ENCODE measurements around the gene RBM26. TPM values are rescaled to one million over a fixed set of nuclear protein-coding genes. Genes with fewer than 3 reads are reported as not detected.

The RBM26 gene
- total and polyA plus RNA-seq, 4 donors, result 6.4 to 18.4 (median 12.3) TPM

GRCh38 chr13:79386125-79386826 lies 19.8 kb downstream of the RBM26 start:
- H3K9ac ChIP-seq (ENCODE audit: low read depth in 1 of 2, low read length in 2 of 2), result no peak overlapping the region
- 82% methylated on average over 1 of the region's 1 CpG for WGBS
- no peak overlapping the region for H3K27ac ChIP-seq (ENCODE audit: low read depth in 1 of 2, low read length in 2 of 2)

DNA sequence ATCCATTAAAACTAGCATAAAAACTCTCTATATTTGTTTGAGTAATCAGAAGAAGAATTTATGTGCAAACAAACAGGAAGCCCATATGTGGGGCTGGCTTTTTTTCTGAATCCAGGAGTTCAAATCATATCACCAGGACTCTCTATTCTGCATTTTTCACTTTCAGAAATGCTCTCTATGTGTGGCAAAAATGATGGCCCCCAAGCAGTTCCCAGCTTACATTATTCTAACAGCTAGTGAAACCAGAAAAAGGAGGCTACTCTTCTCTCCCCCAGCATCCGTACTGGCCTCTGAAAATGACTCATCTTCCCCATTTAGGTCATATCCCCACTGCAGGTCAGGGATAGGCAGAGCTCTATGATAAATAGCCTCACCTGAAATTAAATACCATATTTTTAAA lies 20.4 kb downstream of the RBM26 start:
- no peak overlapping the region for H3K9ac ChIP-seq (ENCODE audit: low read depth in 1 of 2, low read length in 2 of 2)
- no peaks in the 10 kb centered on the region for H3K9me3 ChIP-seq (ENCODE audit: control insufficient read depth in 4 of 4, low read length in 3 of 4)
- no peak overlapping the region for H3K4me3 ChIP-seq (ENCODE audit: low read depth in 1 of 3, low read length in 3 of 3)
- 58% methylated on average over 1 of the region's 1 CpG for WGBS
- H3K4me1 ChIP-seq (ENCODE audit: control insufficient read depth in 4 of 4, insufficient read depth in 4 of 4, low read length in 3 of 4), result peaks cover 0 to 7% (median 2%) of the 10 kb centered on the region in 4 donors
- no peak for DNase-seq (ENCODE audit: low spot score)
- TF ChIP-seq MAX (IDR thresholded peaks at IDR 0.05) (no peak), TAF1 (conservative IDR thresholded peaks at IDR 0.05) (no peak), CTCF (IDR thresholded peaks at IDR 0.05; ENCODE audit: low read depth, low read length, missing input control) (no peak), EGR1 (IDR thresholded peaks at IDR 0.05; ENCODE audit: low read depth in 2 of 2) (no peak), FOXA1 (IDR thresholded peaks at IDR 0.05) (no peak), GABPA (IDR thresholded peaks at IDR 0.05 in 1 of 2, conservative IDR thresholded peaks at IDR 0.05 in 1 of 2) (no peak), RAD21 (IDR thresholded peaks at IDR 0.05) (no peak)
- no peaks in the 10 kb centered on the region for H3K27me3 ChIP-seq (ENCODE audit: control insufficient read depth in 4 of 4, insufficient read depth in 4 of 4, low read length in 3 of 4)
- no peak overlapping the region for H3K27ac ChIP-seq (ENCODE audit: low read depth in 1 of 2, low read length in 2 of 2)
- no peaks in the 10 kb centered on the region for H3K36me3 ChIP-seq (ENCODE audit: control insufficient read depth in 4 of 4, insufficient read depth in 3 of 4, low read depth in 1 of 4, low read length in 3 of 4)

More at GRCh38 chr13:79386125-79386826, 19.8 kb downstream of the RBM26 start:
- Histone ChIP-seq H3K36me3 (ENCODE audit: control insufficient read depth in 4 of 4, insufficient read depth in 3 of 4, low read depth in 1 of 4, low read length in 3 of 4) (no peaks in the 10 kb centered on the region), H3K4me3 (ENCODE audit: low read depth in 1 of 3, low read length in 3 of 3) (no peak overlapping the region), H3K27me3 (ENCODE audit: control insufficient read depth in 4 of 4, insufficient read depth in 4 of 4, low read length in 3 of 4) (no peaks in the 10 kb centered on the region), H3K4me1 (ENCODE audit: control insufficient read depth in 4 of 4, insufficient read depth in 4 of 4, low read length in 3 of 4) (peaks cover 0 to 7% (median 2%) of the 10 kb centered on the region in 4 donors), H3K9me3 (ENCODE audit: control insufficient read depth in 4 of 4, low read length in 3 of 4) (no peaks in the 10 kb centered on the region)
- no peak for DNase-seq (ENCODE audit: low spot score)
- no peak for TF ChIP-seq NR2F2 (IDR thresholded peaks at IDR 0.05)
- no peak for TF ChIP-seq RAD21 (IDR thresholded peaks at IDR 0.05)

DNA sequence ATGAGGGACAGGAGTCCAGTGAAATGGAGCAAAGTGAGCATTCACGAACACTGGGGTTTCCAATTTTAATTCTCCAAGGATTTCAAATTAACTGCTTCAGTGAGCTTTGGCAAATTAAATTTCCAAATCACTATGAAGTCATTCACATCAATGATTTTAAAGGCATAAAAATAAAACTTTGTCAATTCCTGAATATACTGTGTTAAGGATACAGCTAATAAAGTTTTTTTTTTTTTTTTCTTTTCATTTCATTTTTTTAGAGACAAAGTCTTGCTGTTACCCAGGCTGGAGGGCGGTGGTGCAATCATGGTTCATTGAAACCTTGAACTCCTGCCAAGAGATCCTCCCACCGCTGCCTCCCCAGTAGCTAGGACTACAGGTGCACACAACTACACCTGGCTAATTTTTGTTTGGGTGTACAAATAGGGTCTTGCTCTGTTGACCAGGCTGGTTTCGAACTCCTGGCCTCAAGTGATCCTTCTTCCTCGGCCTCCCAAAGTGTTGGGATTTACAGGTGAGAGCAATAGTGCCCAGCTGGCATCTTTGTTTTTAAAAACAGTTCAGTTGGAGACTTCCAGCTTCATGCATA lies 21.9 kb downstream of the RBM26 start:
- WGBS, result 89% methylated on average over 5 of the region's 5 CpGs
- Histone ChIP-seq H3K27me3 (ENCODE audit: control insufficient read depth in 4 of 4, insufficient read depth in 4 of 4, low read length in 3 of 4) (no peaks in the 10 kb centered on the region), H3K4me3 (ENCODE audit: low read depth in 1 of 3, low read length in 3 of 3) (no peak overlapping the region), H3K9me3 (ENCODE audit: control insufficient read depth in 4 of 4, low read length in 3 of 4) (no peaks in the 10 kb centered on the region), H3K36me3 (ENCODE audit: control insufficient read depth in 4 of 4, insufficient read depth in 3 of 4, low read depth in 1 of 4, low read length in 3 of 4) (no peaks in the 10 kb centered on the region), H3K9ac (ENCODE audit: low read depth in 1 of 2, low read length in 2 of 2) (no peak overlapping the region), H3K4me1 (ENCODE audit: control insufficient read depth in 4 of 4, insufficient read depth in 4 of 4, low read length in 3 of 4) (peaks cover 0 to 7% (median 2%) of the 10 kb centered on the region in 4 donors), H3K27ac (ENCODE audit: low read depth in 1 of 2, low read length in 2 of 2) (no peak overlapping the region)
- no peak for DNase-seq (ENCODE audit: low spot score)
- TF ChIP-seq RXRA (IDR thresholded peaks at IDR 0.05) (no peak), GABPA (IDR thresholded peaks at IDR 0.05 in 1 of 2, conservative IDR thresholded peaks at IDR 0.05 in 1 of 2) (no peak), NR2F2 (IDR thresholded peaks at IDR 0.05) (no peak), FOXA2 (IDR thresholded peaks at IDR 0.05) (no peak), MAX (IDR thresholded peaks at IDR 0.05) (no peak), TAF1 (conservative IDR thresholded peaks at IDR 0.05) (no peak), RAD21 (IDR thresholded peaks at IDR 0.05) (no peak), EGR1 (IDR thresholded peaks at IDR 0.05; ENCODE audit: low read depth in 2 of 2) (no peak)
- TF ChIP-seq, protein P1, sequence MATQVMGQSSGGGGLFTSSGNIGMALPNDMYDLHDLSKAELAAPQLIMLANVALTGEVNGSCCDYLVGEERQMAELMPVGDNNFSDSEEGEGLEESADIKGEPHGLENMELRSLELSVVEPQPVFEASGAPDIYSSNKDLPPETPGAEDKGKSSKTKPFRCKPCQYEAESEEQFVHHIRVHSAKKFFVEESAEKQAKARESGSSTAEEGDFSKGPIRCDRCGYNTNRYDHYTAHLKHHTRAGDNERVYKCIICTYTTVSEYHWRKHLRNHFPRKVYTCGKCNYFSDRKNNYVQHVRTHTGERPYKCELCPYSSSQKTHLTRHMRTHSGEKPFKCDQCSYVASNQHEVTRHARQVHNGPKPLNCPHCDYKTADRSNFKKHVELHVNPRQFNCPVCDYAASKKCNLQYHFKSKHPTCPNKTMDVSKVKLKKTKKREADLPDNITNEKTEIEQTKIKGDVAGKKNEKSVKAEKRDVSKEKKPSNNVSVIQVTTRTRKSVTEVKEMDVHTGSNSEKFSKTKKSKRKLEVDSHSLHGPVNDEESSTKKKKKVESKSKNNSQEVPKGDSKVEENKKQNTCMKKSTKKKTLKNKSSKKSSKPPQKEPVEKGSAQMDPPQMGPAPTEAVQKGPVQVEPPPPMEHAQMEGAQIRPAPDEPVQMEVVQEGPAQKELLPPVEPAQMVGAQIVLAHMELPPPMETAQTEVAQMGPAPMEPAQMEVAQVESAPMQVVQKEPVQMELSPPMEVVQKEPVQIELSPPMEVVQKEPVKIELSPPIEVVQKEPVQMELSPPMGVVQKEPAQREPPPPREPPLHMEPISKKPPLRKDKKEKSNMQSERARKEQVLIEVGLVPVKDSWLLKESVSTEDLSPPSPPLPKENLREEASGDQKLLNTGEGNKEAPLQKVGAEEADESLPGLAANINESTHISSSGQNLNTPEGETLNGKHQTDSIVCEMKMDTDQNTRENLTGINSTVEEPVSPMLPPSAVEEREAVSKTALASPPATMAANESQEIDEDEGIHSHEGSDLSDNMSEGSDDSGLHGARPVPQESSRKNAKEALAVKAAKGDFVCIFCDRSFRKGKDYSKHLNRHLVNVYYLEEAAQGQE (IDR thresholded peaks at IDR 0.05), result no peak
